EH (cell line): ENCODE measurements around the gene AMOTL2.

Source experiments
- DNase-seq: peaks from one replicate; pipeline ENCODE4 v3.0.0-alpha.2; 2015; ENCODE audit warnings: low read depth

The AMOTL2 gene

GRCh38 chr3:134315286-134316106, 58.8 kb downstream of the AMOTL2 start:
- DNase-seq, result peak; percentile 93

- peak; percentile 65 for DNase-seq
Observed at GRCh38 chr3:134314588-134315285, 59.5 kb downstream of the AMOTL2 start.

- peak; percentile 59 for DNase-seq
Observed at GRCh38 chr3:134313847-134314587, 60.2 kb downstream of the AMOTL2 start.

- peak; percentile 90 for DNase-seq
Observed at GRCh38 chr3:134312873-134313846, 61.1 kb downstream of the AMOTL2 start.

- peak; percentile 74 for DNase-seq
Observed at GRCh38 chr3:134312072-134312872, 62.0 kb downstream of the AMOTL2 start.

- DNase-seq, result peak; percentile 66
Observed at GRCh38 chr3:134311693-134312071, 62.6 kb downstream of the AMOTL2 start.

GRCh38 chr3:134311265-134311664, 63.0 kb downstream of the AMOTL2 start:
- DNase-seq, result peak; percentile 93

GRCh38 chr3:134309987-134310700, 64.1 kb downstream of the AMOTL2 start:
- DNase-seq, result peak; percentile 57

GRCh38 chr3:134308350-134308891, 65.8 kb downstream of the AMOTL2 start:
- peak; percentile 91 for DNase-seq

GRCh38 chr3:134307425-134307824, 66.8 kb downstream of the AMOTL2 start:
- no peak for DNase-seq

GRCh38 chr3:134306320-134306719, 67.9 kb downstream of the AMOTL2 start:
- DNase-seq, result no peak
